Osteocyte (in vitro differentiated cells): Measurements from ENCODE around the gene SNRPF. TPM values are rescaled to one million over a fixed set of nuclear protein-coding genes. Genes with fewer than 3 reads are reported as not detected.
A peak's percentile ranks its signal among the peaks of the same experiment; 100 is the strongest.

Experiments used
- DNase-seq: peaks from one replicate; pipeline ENCODE4 v3.0.0; 2021; ENCODE audit warnings: mixed read lengths; ENCODE audit not compliant: unreplicated experiment; ENCODE audit errors: extremely low spot score
- H3K27ac Mint-ChIP-seq: one replicate; pipeline ENCODE4 v1.8.0; 2021; ENCODE audit warnings: mild to moderate bottlenecking, mixed read lengths; ENCODE audit not compliant: unreplicated experiment
- H3K27me3 Mint-ChIP-seq: one replicate; pipeline ENCODE4 v1.8.0; 2021; ENCODE audit warnings: mixed read lengths; ENCODE audit not compliant: unreplicated experiment
- H3K36me3 Mint-ChIP-seq: one replicate; pipeline ENCODE4 v1.8.0; 2021; ENCODE audit warnings: mixed read lengths; ENCODE audit not compliant: unreplicated experiment
- H3K4me1 Mint-ChIP-seq: one replicate; pipeline ENCODE4 v1.8.0; 2021; ENCODE audit warnings: mixed read lengths; ENCODE audit not compliant: unreplicated experiment
- H3K4me3 Mint-ChIP-seq: one replicate; pipeline ENCODE4 v1.8.0; 2021; ENCODE audit warnings: mild to moderate bottlenecking, moderate library complexity, mixed read lengths; ENCODE audit not compliant: unreplicated experiment
- H3K9me3 Mint-ChIP-seq: one replicate; pipeline ENCODE4 v1.8.0; 2021; ENCODE audit warnings: mixed read lengths; ENCODE audit not compliant: unreplicated experiment
- CTCF ChIP-seq: fragments of 200-600 bp; sonication (generic); IDR thresholded peaks from 2 replicates; pipeline ENCODE4 v1.5.0; 2021; ENCODE audit warnings: antibody characterized with exemption, mild to moderate bottlenecking, moderate library complexity
- total RNA-seq: library from RNA; stranded (reverse); gene quantifications from 2 replicates; pipeline ENCODE4 v1.2.1, GENCODE V29; 2021

SNRPF gene
- total RNA-seq, 1 donor from 2014 or later, result 18.1 TPM

DNA sequence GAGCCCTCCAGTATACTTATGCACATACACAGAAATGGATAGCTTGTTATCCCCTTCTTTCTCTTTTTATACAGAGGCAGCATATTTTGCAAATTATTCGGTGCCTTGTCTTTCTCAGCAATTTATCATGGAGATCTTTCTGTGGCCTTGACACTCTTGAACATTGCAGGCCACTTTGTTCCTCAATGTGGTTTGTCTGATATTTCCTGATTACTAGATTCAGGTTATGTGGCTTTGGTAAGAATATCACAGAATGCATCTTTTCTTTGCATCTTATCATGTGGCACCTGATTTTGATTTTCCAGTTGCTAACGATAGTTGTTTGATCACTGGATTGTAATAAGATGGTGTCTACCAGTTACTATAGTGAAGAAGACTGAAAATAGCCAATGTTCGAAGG is 7.1 kb upstream of the SNRPF start:
- peaks cover 4% of the 10 kb centered on the region for H3K4me1 Mint-ChIP-seq
- TF ChIP-seq CTCF, result no peak
- no peak overlapping the region for H3K4me3 Mint-ChIP-seq
- H3K36me3 Mint-ChIP-seq, result no peaks in the 10 kb centered on the region
- H3K27me3 Mint-ChIP-seq, result peaks cover 43% of the 10 kb centered on the region
- DNase-seq, result no peak
- no peaks in the 10 kb centered on the region for H3K9me3 Mint-ChIP-seq
- H3K27ac Mint-ChIP-seq, result no peak overlapping the region

GRCh38 chr12:95852133-95852532 is 6.6 kb upstream of the SNRPF start:
- H3K4me1 Mint-ChIP-seq, result peaks cover 4% of the 10 kb centered on the region
- peaks cover 40% of the 10 kb centered on the region for H3K27me3 Mint-ChIP-seq
- no peak overlapping the region for H3K4me3 Mint-ChIP-seq
- no peaks in the 10 kb centered on the region for H3K9me3 Mint-ChIP-seq
- DNase-seq, result no peak
- H3K36me3 Mint-ChIP-seq, result no peaks in the 10 kb centered on the region
- H3K27ac Mint-ChIP-seq, result no peak overlapping the region
- TF ChIP-seq CTCF, result no peak

DNA sequence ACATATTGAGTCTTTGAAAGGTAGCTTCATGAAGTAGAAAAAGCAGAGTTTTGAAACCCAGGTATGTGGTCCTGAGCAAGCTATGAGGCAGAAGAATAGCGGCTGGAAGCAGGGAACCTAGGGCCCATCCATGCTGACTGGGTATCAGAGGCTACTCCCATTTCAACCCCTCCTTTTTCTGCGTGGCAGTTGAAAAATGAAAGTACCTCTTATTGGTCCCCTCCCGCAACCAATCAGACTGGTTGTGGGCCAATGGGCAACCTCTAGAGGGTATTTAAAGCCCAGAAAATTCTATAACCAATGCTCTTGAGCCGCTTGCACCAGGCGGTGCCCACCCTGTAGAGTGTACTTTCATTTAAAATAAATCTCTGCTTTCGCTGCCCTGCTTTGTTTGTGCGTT is 1.6 kb upstream of the SNRPF start:
- no peak for TF ChIP-seq CTCF
- peaks cover 18% of the 10 kb centered on the region for H3K27me3 Mint-ChIP-seq
- H3K9me3 Mint-ChIP-seq, result no peaks in the 10 kb centered on the region
- peaks cover 5% of the 10 kb centered on the region for H3K36me3 Mint-ChIP-seq
- DNase-seq, result no peak
- H3K4me3 Mint-ChIP-seq, result no peak overlapping the region
- H3K27ac Mint-ChIP-seq, result no peak overlapping the region
- peaks cover 9% of the 10 kb centered on the region for H3K4me1 Mint-ChIP-seq

GRCh38 chr12:95857799-95858198 is 953 bp upstream of the SNRPF start:
- Mint-ChIP-seq H3K27ac (no peak overlapping the region), H3K27me3 (peaks cover 15% of the 10 kb centered on the region), H3K4me3 (peak overlapping the region; percentile 38), H3K4me1 (peaks cover 9% of the 10 kb centered on the region), H3K36me3 (peaks cover 9% of the 10 kb centered on the region), H3K9me3 (peaks cover 2% of the 10 kb centered on the region)
- DNase-seq, result no peak
- no peak for TF ChIP-seq CTCF

- H3K36me3 Mint-ChIP-seq, result peaks cover 19% of the 10 kb centered on the region
Observed at GRCh38 chr12:95859344-95859816, 628 bp downstream of the SNRPF start.

More at GRCh38 chr12:95859344-95859816, 628 bp downstream of the SNRPF start:
- Mint-ChIP-seq H3K4me3 (no peak overlapping the region), H3K9me3 (peaks cover 3% of the 10 kb centered on the region), H3K4me1 (peaks cover 9% of the 10 kb centered on the region), H3K27ac (no peak overlapping the region), H3K27me3 (peaks cover 12% of the 10 kb centered on the region)
- no peak for DNase-seq
- no peak for TF ChIP-seq CTCF
